Measurements from ENCODE around the gene NFE2L1.

The NFE2L1 gene

DNA sequence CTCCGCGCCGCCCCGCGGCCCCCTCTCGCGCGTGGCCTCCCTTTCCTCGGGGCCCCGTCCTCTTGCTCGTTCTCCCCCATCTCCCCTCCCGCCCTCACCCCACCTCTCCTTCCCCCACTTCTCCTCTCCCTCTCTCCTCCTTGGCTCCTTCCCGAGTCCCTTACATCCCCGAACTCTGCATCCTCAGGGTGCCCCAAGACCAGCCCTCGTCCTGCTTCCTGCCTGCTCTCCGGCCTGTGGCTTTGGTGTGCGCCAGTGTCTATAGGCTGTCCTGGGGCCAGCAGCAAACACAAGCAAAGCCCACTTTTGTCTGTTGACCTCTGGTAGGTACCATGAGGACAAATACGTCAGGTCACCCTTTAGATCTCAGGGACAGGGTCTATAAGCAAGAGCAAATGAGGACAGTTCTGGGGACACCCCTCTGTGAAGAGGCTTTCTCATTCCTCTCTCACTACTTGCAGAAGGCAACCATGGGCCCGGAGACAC is 10.3 kb upstream of the NFE2L1 start:
- Histone ChIP-seq H3K9me3 (ENCODE audit: severe bottlenecking) (no peaks in the 10 kb centered on the region), H3K27ac (ENCODE audit: poor library complexity, severe bottlenecking) (no peak overlapping the region), H3K27me3 (ENCODE audit: insufficient read depth, poor library complexity, severe bottlenecking) (no peaks in the 10 kb centered on the region), H3K4me3 (ENCODE audit: severe bottlenecking) (peak overlapping the region; percentile 34), H3K36me3 (ENCODE audit: low read depth) (no peaks in the 10 kb centered on the region), H3K4me1 (ENCODE audit: insufficient read depth, poor library complexity, severe bottlenecking) (no peaks in the 10 kb centered on the region)
- TF ChIP-seq, protein P1, sequence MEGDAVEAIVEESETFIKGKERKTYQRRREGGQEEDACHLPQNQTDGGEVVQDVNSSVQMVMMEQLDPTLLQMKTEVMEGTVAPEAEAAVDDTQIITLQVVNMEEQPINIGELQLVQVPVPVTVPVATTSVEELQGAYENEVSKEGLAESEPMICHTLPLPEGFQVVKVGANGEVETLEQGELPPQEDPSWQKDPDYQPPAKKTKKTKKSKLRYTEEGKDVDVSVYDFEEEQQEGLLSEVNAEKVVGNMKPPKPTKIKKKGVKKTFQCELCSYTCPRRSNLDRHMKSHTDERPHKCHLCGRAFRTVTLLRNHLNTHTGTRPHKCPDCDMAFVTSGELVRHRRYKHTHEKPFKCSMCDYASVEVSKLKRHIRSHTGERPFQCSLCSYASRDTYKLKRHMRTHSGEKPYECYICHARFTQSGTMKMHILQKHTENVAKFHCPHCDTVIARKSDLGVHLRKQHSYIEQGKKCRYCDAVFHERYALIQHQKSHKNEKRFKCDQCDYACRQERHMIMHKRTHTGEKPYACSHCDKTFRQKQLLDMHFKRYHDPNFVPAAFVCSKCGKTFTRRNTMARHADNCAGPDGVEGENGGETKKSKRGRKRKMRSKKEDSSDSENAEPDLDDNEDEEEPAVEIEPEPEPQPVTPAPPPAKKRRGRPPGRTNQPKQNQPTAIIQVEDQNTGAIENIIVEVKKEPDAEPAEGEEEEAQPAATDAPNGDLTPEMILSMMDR (IDR thresholded peaks at IDR 0.05; ENCODE audit: poor library complexity, severe bottlenecking), result no peak
- peak; percentile 41 for DNase-seq (ENCODE audit: low spot score)
- 0 out of 3 replicates have a peak, but pooled peaks have one; percentile 24 for ATAC-seq (ENCODE audit: low read depth)

DNA sequence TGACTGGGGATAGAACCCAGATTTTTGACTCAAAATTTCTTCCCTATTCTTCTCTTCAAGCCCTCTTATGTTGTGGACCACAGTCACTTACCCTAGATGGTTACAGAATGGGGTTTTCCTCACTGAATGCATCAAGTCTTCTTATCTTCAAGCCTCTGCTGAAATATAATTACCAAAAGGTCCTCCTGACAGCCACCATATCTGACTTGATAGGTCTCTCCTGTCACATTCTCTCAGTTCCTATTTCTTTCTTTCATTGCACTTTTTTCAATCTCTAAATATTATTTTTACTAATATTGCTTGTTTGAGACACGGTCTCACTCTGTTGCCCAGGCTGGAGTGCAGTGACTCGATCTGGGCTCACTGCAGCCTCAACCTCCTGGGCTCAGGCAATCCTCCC is 9.5 kb upstream of the NFE2L1 start:
- Histone ChIP-seq H3K27ac (ENCODE audit: poor library complexity, severe bottlenecking) (no peak overlapping the region), H3K9me3 (ENCODE audit: severe bottlenecking) (no peaks in the 10 kb centered on the region), H3K4me3 (ENCODE audit: severe bottlenecking) (no peak overlapping the region), H3K27me3 (ENCODE audit: insufficient read depth, poor library complexity, severe bottlenecking) (no peaks in the 10 kb centered on the region), H3K4me1 (ENCODE audit: insufficient read depth, poor library complexity, severe bottlenecking) (no peaks in the 10 kb centered on the region), H3K36me3 (ENCODE audit: low read depth) (no peaks in the 10 kb centered on the region)
- DNase-seq (ENCODE audit: low spot score), result no peak
- ATAC-seq (ENCODE audit: low read depth), result no peak
- TF ChIP-seq, protein P1 (IDR thresholded peaks at IDR 0.05; ENCODE audit: poor library complexity, severe bottlenecking), result no peak

DNA sequence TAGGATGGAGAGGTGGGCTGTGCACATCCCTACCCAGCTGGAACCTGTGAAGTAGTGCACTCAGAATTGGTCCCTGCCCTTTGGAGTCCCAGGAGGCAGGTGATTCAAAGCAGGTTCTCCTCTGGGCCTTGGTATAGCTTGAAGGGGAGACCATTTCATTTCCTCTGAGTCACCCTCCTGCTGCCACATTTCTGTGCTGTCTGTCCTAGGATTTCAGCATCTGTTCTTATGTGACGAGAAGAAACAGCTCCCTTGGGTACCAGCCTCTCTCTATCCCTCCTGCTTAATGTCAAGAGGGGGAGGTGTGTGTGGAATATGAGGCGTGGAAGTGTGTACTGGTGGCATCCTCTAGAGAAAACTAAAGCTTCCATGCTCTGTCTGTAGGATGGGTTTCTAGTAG is 5.0 kb upstream of the NFE2L1 start:
- TF ChIP-seq, protein P1 (IDR thresholded peaks at IDR 0.05; ENCODE audit: poor library complexity, severe bottlenecking), result no peak
- DNase-seq (ENCODE audit: low spot score) (no peak), ATAC-seq (ENCODE audit: low read depth) (no peak)
- Histone ChIP-seq H3K27me3 (ENCODE audit: insufficient read depth, poor library complexity, severe bottlenecking) (no peaks in the 10 kb centered on the region), H3K4me1 (ENCODE audit: insufficient read depth, poor library complexity, severe bottlenecking) (peaks cover 23% of the 10 kb centered on the region), H3K9me3 (ENCODE audit: severe bottlenecking) (no peaks in the 10 kb centered on the region), H3K4me3 (ENCODE audit: severe bottlenecking) (no peak overlapping the region), H3K27ac (ENCODE audit: poor library complexity, severe bottlenecking) (no peak overlapping the region), H3K36me3 (ENCODE audit: low read depth) (0 out of 2 replicates have a peak, but pooled peaks cover 8% of the 10 kb centered on the region)

DNA sequence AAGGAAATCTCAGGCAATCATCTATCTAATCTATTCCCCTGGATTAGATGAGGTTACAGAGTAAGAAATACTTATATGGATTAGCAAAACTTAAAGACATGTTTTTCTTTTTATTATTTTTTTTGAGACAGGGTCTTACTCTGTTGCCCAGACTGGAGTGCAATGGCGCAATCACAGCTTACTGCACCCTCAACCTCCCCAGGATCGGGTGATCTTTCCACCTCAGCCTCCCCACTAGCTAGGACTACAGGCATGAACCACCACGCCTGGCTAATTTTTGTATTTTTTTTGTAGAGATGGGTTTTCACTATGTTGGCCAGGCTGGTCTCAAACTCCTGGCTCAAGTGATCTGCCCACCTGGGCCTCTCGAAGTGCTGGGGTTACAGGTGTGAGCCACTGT is 3.3 kb upstream of the NFE2L1 start:
- Histone ChIP-seq H3K36me3 (ENCODE audit: low read depth) (0 out of 2 replicates have a peak, but pooled peaks cover 8% of the 10 kb centered on the region), H3K4me3 (ENCODE audit: severe bottlenecking) (no peak overlapping the region), H3K9me3 (ENCODE audit: severe bottlenecking) (no peaks in the 10 kb centered on the region), H3K27me3 (ENCODE audit: insufficient read depth, poor library complexity, severe bottlenecking) (no peaks in the 10 kb centered on the region), H3K27ac (ENCODE audit: poor library complexity, severe bottlenecking) (peak overlapping the region; percentile 76), H3K4me1 (ENCODE audit: insufficient read depth, poor library complexity, severe bottlenecking) (peaks cover 24% of the 10 kb centered on the region)
- TF ChIP-seq, protein P1 (IDR thresholded peaks at IDR 0.05; ENCODE audit: poor library complexity, severe bottlenecking), result no peak
- ATAC-seq (ENCODE audit: low read depth) (no peak), DNase-seq (ENCODE audit: low spot score) (no peak)

DNA sequence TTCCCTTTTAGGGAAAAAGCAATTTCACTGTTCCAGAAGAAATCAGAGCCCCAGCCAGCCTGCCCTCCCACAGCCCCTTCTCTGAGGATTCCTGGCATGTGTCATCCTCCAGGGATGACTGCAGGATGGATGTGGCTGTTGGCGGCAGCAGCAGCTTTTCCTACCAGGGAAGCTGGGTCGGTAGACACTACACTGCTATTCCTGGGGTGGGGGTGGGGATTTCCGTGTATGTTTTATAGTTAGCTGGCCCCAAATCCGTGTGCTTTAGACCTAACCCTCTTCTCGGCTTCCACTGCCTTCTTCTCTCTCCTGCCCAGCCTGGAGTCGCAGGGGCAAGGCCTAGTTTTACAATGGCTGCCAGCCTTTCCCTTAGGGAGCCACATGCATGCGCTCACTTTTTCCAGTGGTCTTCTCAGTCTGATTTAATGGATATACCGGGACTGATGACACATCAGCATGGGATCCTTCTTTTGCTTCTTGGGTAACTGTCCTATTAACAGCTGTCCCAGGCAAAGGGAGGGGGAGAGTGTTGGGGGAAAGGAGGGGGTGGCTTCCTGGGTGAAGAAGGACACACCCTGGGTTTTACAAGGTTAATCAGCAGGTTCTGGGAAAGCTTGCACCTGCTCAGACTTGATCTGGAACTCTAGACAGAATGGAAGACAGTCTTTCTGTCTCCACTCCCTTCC is 2.7 kb upstream of the NFE2L1 start:
- H3K4me3 ChIP-seq (ENCODE audit: severe bottlenecking), result no peak overlapping the region
- ATAC-seq (ENCODE audit: low read depth) (peak; percentile 28), DNase-seq (ENCODE audit: low spot score) (no peak)
- peak overlapping the region; percentile 76 for H3K27ac ChIP-seq (ENCODE audit: poor library complexity, severe bottlenecking)
- no peaks in the 10 kb centered on the region for H3K9me3 ChIP-seq (ENCODE audit: severe bottlenecking)
- TF ChIP-seq, protein P1 (IDR thresholded peaks at IDR 0.05; ENCODE audit: poor library complexity, severe bottlenecking), result no peak
- no peaks in the 10 kb centered on the region for H3K27me3 ChIP-seq (ENCODE audit: insufficient read depth, poor library complexity, severe bottlenecking)
- peaks cover 10% of the 10 kb centered on the region; the same call in 1 of the 2 replicates for H3K36me3 ChIP-seq (ENCODE audit: low read depth)
- H3K4me1 ChIP-seq (ENCODE audit: insufficient read depth, poor library complexity, severe bottlenecking), result peaks cover 30% of the 10 kb centered on the region
